ENCODE data around the gene CELF2.

- TF ChIP-seq CTCF (IDR thresholded peaks at IDR 0.05) (no peak), POLR2A (IDR thresholded peaks at IDR 0.05) (no peak), POLR2AphosphoS5 (IDR thresholded peaks at IDR 0.05) (no peak)
Measured at GRCh38 chr10:11191678-11192077, 174.0 kb downstream of the CELF2 start.

Measured in suprapubic skin (tissue), 4 donors.